OCI-LY7 (cell line): Measurements from ENCODE around the gene GET3. TPM values are rescaled to one million over a fixed set of nuclear protein-coding genes. Genes with fewer than 3 reads are reported as not detected.
"Not testable (repeated sequence)": the region's sequence is repeated elsewhere in the genome, so short reads cannot be mapped to it uniquely, and the experiment has no call there.

Experiments
- BruUV-seq: library from RNA; stranded (reverse); fragments of 400-500 nt; replicated peaks from 2 replicates; lab custom pipeline; 2021; lab: Mats Ljungman, UMichigan
- CTCF ChIA-PET: fragments of 300-600 bp; sonication (Branson Sonifier 250); formaldehyde crosslinking; loops from one replicate; lab custom pipeline; 2022; ENCODE audit warnings: antibody characterized with exemption; ENCODE audit not compliant: unreplicated experiment; lab: Charles Lee
- POLR2A ChIA-PET: fragments of 300-600 bp; sonication (Branson Sonifier 250); formaldehyde crosslinking; loops from one replicate; lab custom pipeline; 2022; ENCODE audit warnings: antibody characterized with exemption; lab: Charles Lee
- DNase-seq: peaks from one replicate; pipeline ENCODE4 v3.0.0-alpha.2; 2015; ENCODE audit warnings: low spot score
- H2AFZ ChIP-seq: fragments of 200-600 bp; sonication (generic), shearing (Covaris generic); 2 replicates; pipeline ENCODE4 v1.6.1; 2014; ENCODE audit warnings: mild to moderate bottlenecking, antibody characterized with exemption, low read length, moderate library complexity
- H3K27ac ChIP-seq: fragments of 200-600 bp; sonication (generic); 2 replicates; pipeline ENCODE4 v1.5.1; 2014; ENCODE audit warnings: mixed run types, low read depth, mild to moderate bottlenecking, moderate library complexity, low read length, inconsistent platforms; ENCODE audit not compliant: poor library complexity, severe bottlenecking
- H3K36me3 ChIP-seq: fragments of 200-600 bp; sonication (generic); 2 replicates; pipeline ENCODE4 v1.6.1; 2014; ENCODE audit warnings: mild to moderate bottlenecking, antibody characterized with exemption, low read length, moderate library complexity, mixed read lengths; ENCODE audit not compliant: insufficient read depth
- H3K4me1 ChIP-seq: fragments of 200-600 bp; sonication (generic); 2 replicates; pipeline ENCODE4 v1.5.1; 2014; ENCODE audit warnings: mild to moderate bottlenecking, low read length; ENCODE audit not compliant: insufficient read depth, poor library complexity, severe bottlenecking
- H3K4me2 ChIP-seq: fragments of 200-600 bp; sonication (generic); 2 replicates; pipeline ENCODE4 v1.6.1; 2014; ENCODE audit warnings: mild to moderate bottlenecking, low read length
- H3K4me3 ChIP-seq: fragments of 200-600 bp; sonication (generic); 2 replicates; pipeline ENCODE4 v1.5.1; 2014; ENCODE audit warnings: mild to moderate bottlenecking, low read depth, low read length; ENCODE audit not compliant: poor library complexity, severe bottlenecking
- H3K79me2 ChIP-seq: fragments of 200-600 bp; sonication (generic); 2 replicates; pipeline ENCODE4 v1.6.1; 2016; ENCODE audit warnings: low read depth, mild to moderate bottlenecking, low read length, moderate library complexity, mixed read lengths; ENCODE audit not compliant: insufficient read depth
- H3K9me2 ChIP-seq: fragments of 200-600 bp; sonication (generic); 2 replicates; pipeline ENCODE4 v1.6.1; 2016; ENCODE audit warnings: mild to moderate bottlenecking, low read length, mixed read lengths; ENCODE audit not compliant: insufficient read depth
- H3K9me3 ChIP-seq: fragments of 200-600 bp; sonication (generic); 2 replicates; pipeline ENCODE4 v1.6.1; 2014; ENCODE audit warnings: mild to moderate bottlenecking, mixed run types, low read length, mixed read lengths
- H4K20me1 ChIP-seq: fragments of 200-600 bp; sonication (generic); 2 replicates; pipeline ENCODE4 v1.6.1; 2014; ENCODE audit warnings: mild to moderate bottlenecking, antibody characterized with exemption, low read length, moderate library complexity, mixed read lengths; ENCODE audit not compliant: insufficient read depth
- CTCF ChIP-seq: fragments of 200-600 bp; sonication (generic); conservative IDR thresholded peaks from 2 replicates; pipeline ENCODE4 v1.5.1; 2014; ENCODE audit warnings: mild to moderate bottlenecking, antibody characterized with exemption, low read length, moderate library complexity, mixed read lengths
- EZH2phosphoT487 ChIP-seq: fragments of 200-600 bp; sonication (generic); IDR thresholded peaks from 2 replicates; pipeline ENCODE4 v1.6.1; 2018; ENCODE audit warnings: low read depth, borderline replicate concordance, mild to moderate bottlenecking, mixed run types, antibody characterized with exemption, low read length, moderate library complexity, mixed read lengths
- intact Hi-C: fragments of 100-400 bp; cut with micrococcal nuclease; formaldehyde crosslinking; loops from one replicate; pipeline ENCODE4 v1.10.0; 2022; ENCODE audit not compliant: unreplicated experiment
- microRNA-seq: library from miRNA; unstranded; fragments of <30 nt; microRNA quantifications from one replicate; pipeline ENCODE4 v1.2.0, GENCODE V29; 2022; ENCODE audit warnings: borderline replicate concordance
- small RNA-seq: library from RNA; depleted of rRNA; stranded (forward); fragments of <200 nt; gene quantifications from one replicate; pipeline ENCODE3, GENCODE V24; 2014
- total RNA-seq, 2 experiments: library from RNA; depleted of rRNA in 1 of 2; stranded (reverse); fragments of >200 nt in 1 of 2; shearing (Covaris generic) in 1 of 2; gene quantifications; 2 replicates each; pipeline ENCODE4 v1.2.3, GENCODE V29; 2014 to 2022

GET3 gene
- total RNA-seq, 2 experiments from 2014 or later: 34.3 to 40.5 TPM

GRCh38 chr19:12797141-12797587 lies 59.9 kb downstream of the GET3 start:
- H2AFZ ChIP-seq: no peak overlapping the region

GRCh38 chr19:12797607-12798006 lies 60.3 kb downstream of the GET3 start:
- H3K9me2 ChIP-seq, H3K4me3 ChIP-seq, H4K20me1 ChIP-seq, BruUV-seq, H3K4me2 ChIP-seq, DNase-seq, H3K27ac ChIP-seq, H3K9me3 ChIP-seq, CTCF ChIA-PET, H2AFZ ChIP-seq: not testable (repeated sequence)
- POLR2A ChIA-PET: interaction anchor here (0.9 kb wide), 1 partner anchor 8 kb away, joined by 4 read pairs; no protein-coding TSS in a partner anchor
- intact Hi-C loops: loop anchor here (2.0 kb wide), 1 partner anchor 121 kb away; no protein-coding TSS in a partner anchor
- H3K36me3 ChIP-seq: peaks cover 19% of the 10 kb centered on the region; the same call in 1 of the 2 replicates
- peaks cover 18% of the 10 kb centered on the region for H3K79me2 ChIP-seq
- H3K4me1 ChIP-seq: peaks cover 33% of the 10 kb centered on the region

More at GRCh38 chr19:12797141-12797587, 59.9 kb downstream of the GET3 start:
- Histone ChIP-seq H3K36me3 (peaks cover 19% of the 10 kb centered on the region; the same call in 1 of the 2 replicates), H3K79me2 (peaks cover 20% of the 10 kb centered on the region), H3K27ac (no peak overlapping the region), H3K9me2 (no peaks in the 10 kb centered on the region), H3K4me3 (no peak overlapping the region), H4K20me1 (no peaks in the 10 kb centered on the region; the same call in 1 of the 2 replicates), H3K4me2 (no peak overlapping the region), H3K4me1 (peaks cover 28% of the 10 kb centered on the region), H3K9me3 (no peaks in the 10 kb centered on the region)
- no peak for TF ChIP-seq CTCF
- no peak for TF ChIP-seq EZH2phosphoT487
- intact Hi-C loops: loop anchor here (2.0 kb wide), 1 partner anchor 120 kb away; no protein-coding TSS in a partner anchor
- CTCF ChIA-PET: interaction anchor here (1.3 kb wide), 1 partner anchor 30 kb away, joined by 4 read pairs; no protein-coding TSS in a partner anchor
- DNase-seq: no peak
- POLR2A ChIA-PET: interaction anchor here (0.9 kb wide), 1 partner anchor 9 kb away, joined by 4 read pairs; no protein-coding TSS in a partner anchor
- no TSS peak for BruUV-seq

Small RNA genes lying within 50 kb of the gene (microRNA-seq; reads per million reads assigned to microRNA genes)
- gene MIR5684: not detected

Small RNA genes lying within 50 kb of the gene (small RNA-seq; reads per million reads assigned to genes)
- gene MIR5684: not detected
- gene SNORD41: 21.2 reads per million, percentile 97 among the genes with 10 or more reads in this experiment

Other genes starting within 250 kb of the GET3 start
- gene ZNF564, start 186.0 kb upstream of the GET3 start, total RNA-seq (2014; rRNA removed; shearing (Covaris generic)): 6.6 and 8.0 TPM in 2 replicates
- 13.1 and 16.5 TPM in 2 replicates for gene ZNF564, start 186.0 kb upstream of the GET3 start, total RNA-seq (2022)
- 6.3 and 8.6 TPM in 2 replicates for gene ZNF490, start 126.7 kb upstream of the GET3 start, total RNA-seq (2014; rRNA removed; shearing (Covaris generic))
- 8.1 and 11.2 TPM in 2 replicates for gene ZNF490, start 126.7 kb upstream of the GET3 start, total RNA-seq (2022)
- 5.3 and 7.8 TPM in 2 replicates for gene ZNF791, start 126.6 kb upstream of the GET3 start, total RNA-seq (2014; rRNA removed; shearing (Covaris generic))
- 17.1 and 18.2 TPM in 2 replicates for gene ZNF791, start 126.6 kb upstream of the GET3 start, total RNA-seq (2022)
- 18.3 and 29.1 TPM in 2 replicates for gene MAN2B1, start 70.8 kb upstream of the GET3 start, total RNA-seq (2014; rRNA removed; shearing (Covaris generic))
- gene MAN2B1, start 70.8 kb upstream of the GET3 start, total RNA-seq (2022): 88.2 and 88.7 TPM in 2 replicates
- gene WDR83, start 70.7 kb upstream of the GET3 start, total RNA-seq (2014; rRNA removed; shearing (Covaris generic)): 17.0 and 21.1 TPM in 2 replicates
- gene WDR83, start 70.7 kb upstream of the GET3 start, total RNA-seq (2022): 14.0 and 15.9 TPM in 2 replicates
- gene DHPS, start 55.6 kb upstream of the GET3 start, total RNA-seq (2014; rRNA removed; shearing (Covaris generic)): 91.2 and 102 TPM in 2 replicates
- 101 and 122 TPM in 2 replicates for gene DHPS, start 55.6 kb upstream of the GET3 start, total RNA-seq (2022)
- not detected in 2 replicates for gene GNG14, start 49.5 kb upstream of the GET3 start, total RNA-seq (2014; rRNA removed; shearing (Covaris generic))
- 0.93 TPM in 1 of 2 replicates, not detected in the other for gene GNG14, start 49.5 kb upstream of the GET3 start, total RNA-seq (2022)
- gene FBXW9, start 40.9 kb upstream of the GET3 start, total RNA-seq (2014; rRNA removed; shearing (Covaris generic)): 10.6 and 11.5 TPM in 2 replicates
- gene FBXW9, start 40.9 kb upstream of the GET3 start, total RNA-seq (2022): 10.8 and 11.0 TPM in 2 replicates
- 42.6 and 47.3 TPM in 2 replicates for gene TNPO2, start 13.6 kb upstream of the GET3 start, total RNA-seq (2014; rRNA removed; shearing (Covaris generic))
- 112 and 120 TPM in 2 replicates for gene TNPO2, start 13.6 kb upstream of the GET3 start, total RNA-seq (2022)
- 322 and 336 TPM in 2 replicates for gene TRIR, start 2.8 kb upstream of the GET3 start, total RNA-seq (2014; rRNA removed; shearing (Covaris generic))
- gene TRIR, start 2.8 kb upstream of the GET3 start, total RNA-seq (2022): 211 and 219 TPM in 2 replicates
- gene BEST2, start 14.3 kb downstream of the GET3 start, total RNA-seq (2014; rRNA removed; shearing (Covaris generic)): 0.10 TPM in 1 of 2 replicates, not detected in the other
- gene BEST2, start 14.3 kb downstream of the GET3 start, total RNA-seq (2022): not detected in 2 replicates
- gene HOOK2, start 38.1 kb downstream of the GET3 start, total RNA-seq (2014; rRNA removed; shearing (Covaris generic)): 7.4 and 9.1 TPM in 2 replicates
- gene HOOK2, start 38.1 kb downstream of the GET3 start, total RNA-seq (2022): 28.8 and 29.4 TPM in 2 replicates
- gene JUNB, start 54.0 kb downstream of the GET3 start, total RNA-seq (2014; rRNA removed; shearing (Covaris generic)): 43.7 and 45.5 TPM in 2 replicates
- gene JUNB, start 54.0 kb downstream of the GET3 start, total RNA-seq (2022): 31.8 TPM in 2 replicates
- gene PRDX2, start 64.3 kb downstream of the GET3 start, total RNA-seq (2014; rRNA removed; shearing (Covaris generic)): 344 and 399 TPM in 2 replicates
- gene PRDX2, start 64.3 kb downstream of the GET3 start, total RNA-seq (2022): 345 and 357 TPM in 2 replicates
- gene THSD8, start 64.6 kb downstream of the GET3 start, total RNA-seq (2014; rRNA removed; shearing (Covaris generic)): not detected in 2 replicates
- 42.7 and 42.8 TPM in 2 replicates for gene THSD8, start 64.6 kb downstream of the GET3 start, total RNA-seq (2022)
- gene RNASEH2A, start 69.1 kb downstream of the GET3 start, total RNA-seq (2014; rRNA removed; shearing (Covaris generic)): 115 and 130 TPM in 2 replicates
- 86.0 and 90.5 TPM in 2 replicates for gene RNASEH2A, start 69.1 kb downstream of the GET3 start, total RNA-seq (2022)
- gene RTBDN, start 97.1 kb downstream of the GET3 start, total RNA-seq (2014; rRNA removed; shearing (Covaris generic)): not detected in 2 replicates
- gene RTBDN, start 97.1 kb downstream of the GET3 start, total RNA-seq (2022): 0.94 and 1.2 TPM in 2 replicates
- gene MAST1, start 101.0 kb downstream of the GET3 start, total RNA-seq (2014; rRNA removed; shearing (Covaris generic)): 5.5 and 9.1 TPM in 2 replicates
- 21.1 and 23.4 TPM in 2 replicates for gene MAST1, start 101.0 kb downstream of the GET3 start, total RNA-seq (2022)
- 28.3 and 32.4 TPM in 2 replicates for gene DNASE2, start 144.0 kb downstream of the GET3 start, total RNA-seq (2014; rRNA removed; shearing (Covaris generic))
- gene DNASE2, start 144.0 kb downstream of the GET3 start, total RNA-seq (2022): 32.8 and 33.7 TPM in 2 replicates
- 0.16 and 0.28 TPM in 2 replicates for gene KLF1, start 149.7 kb downstream of the GET3 start, total RNA-seq (2014; rRNA removed; shearing (Covaris generic))
- not detected in 2 replicates for gene KLF1, start 149.7 kb downstream of the GET3 start, total RNA-seq (2022)
- 31.5 and 40.7 TPM in 2 replicates for gene GCDH, start 153.7 kb downstream of the GET3 start, total RNA-seq (2014; rRNA removed; shearing (Covaris generic))
- gene GCDH, start 153.7 kb downstream of the GET3 start, total RNA-seq (2022): 43.8 and 48.7 TPM in 2 replicates
- 6.8 and 8.7 TPM in 2 replicates for gene SYCE2, start 181.8 kb downstream of the GET3 start, total RNA-seq (2014; rRNA removed; shearing (Covaris generic))
- 13.8 and 14.5 TPM in 2 replicates for gene SYCE2, start 181.8 kb downstream of the GET3 start, total RNA-seq (2022)
- 96.1 and 135 TPM in 2 replicates for gene FARSA, start 196.2 kb downstream of the GET3 start, total RNA-seq (2014; rRNA removed; shearing (Covaris generic))
- gene FARSA, start 196.2 kb downstream of the GET3 start, total RNA-seq (2022): 90.7 and 117 TPM in 2 replicates
- gene CALR, start 201.1 kb downstream of the GET3 start, total RNA-seq (2014; rRNA removed; shearing (Covaris generic)): 1,039 and 1,069 TPM in 2 replicates
- 398 and 581 TPM in 2 replicates for gene CALR, start 201.1 kb downstream of the GET3 start, total RNA-seq (2022)
- 237 and 243 TPM in 2 replicates for gene RAD23A, start 208.4 kb downstream of the GET3 start, total RNA-seq (2014; rRNA removed; shearing (Covaris generic))
- gene RAD23A, start 208.4 kb downstream of the GET3 start, total RNA-seq (2022): 171 and 183 TPM in 2 replicates
- 29.5 and 43.0 TPM in 2 replicates for gene GADD45GIP1, start 219.7 kb downstream of the GET3 start, total RNA-seq (2014; rRNA removed; shearing (Covaris generic))
- gene GADD45GIP1, start 219.7 kb downstream of the GET3 start, total RNA-seq (2022): 24.7 and 32.4 TPM in 2 replicates
- gene DAND5, start 232.1 kb downstream of the GET3 start, total RNA-seq (2014; rRNA removed; shearing (Covaris generic)): 0.06 and 0.18 TPM in 2 replicates
- gene DAND5, start 232.1 kb downstream of the GET3 start, total RNA-seq (2022): 0.77 and 0.84 TPM in 2 replicates